Mesendoderm (in vitro differentiated cells): ENCODE data around the gene KRT78.

Experiments used
- DNase-seq: peaks from one replicate; pipeline ENCODE4 v3.0.0; 2013
- H2AK5ac ChIP-seq: 2 replicates; pipeline ENCODE4 v1.6.1; 2013; ENCODE audit warnings: low read length, inconsistent platforms
- H2BK120ac ChIP-seq: 2 replicates; pipeline ENCODE4 v1.6.1; 2013; ENCODE audit warnings: low read depth, mild to moderate bottlenecking, low read length, moderate library complexity, mixed read lengths
- H2BK15ac ChIP-seq: replicated peaks from 2 replicates; pipeline ENCODE4 v1.6.1; 2013; ENCODE audit warnings: low read depth, mild to moderate bottlenecking, moderate library complexity
- H2BK5ac ChIP-seq: 2 replicates; pipeline ENCODE4 v1.6.1; 2013; ENCODE audit warnings: low read length, inconsistent platforms
- H3K18ac ChIP-seq: 2 replicates; pipeline ENCODE4 v1.6.1; 2013; ENCODE audit warnings: mild to moderate bottlenecking, low read length, mixed read lengths
- H3K23ac ChIP-seq: one replicate; pipeline ENCODE4 v1.6.1; 2013; ENCODE audit warnings: low read length
- H3K27ac ChIP-seq: 2 replicates; pipeline ENCODE4 v1.5.1; 2013; ENCODE audit warnings: low read depth, mild to moderate bottlenecking, inconsistent platforms, low read length, moderate library complexity
- H3K27me3 ChIP-seq: 2 replicates; pipeline ENCODE4 v1.6.1; 2013; ENCODE audit warnings: low read length, control low read depth, mild to moderate bottlenecking, inconsistent platforms; ENCODE audit not compliant: insufficient read depth, poor library complexity
- H3K36me3 ChIP-seq: 2 replicates; pipeline ENCODE4 v1.6.1; 2013; ENCODE audit warnings: low read length, inconsistent platforms; ENCODE audit not compliant: control insufficient read depth, insufficient read depth
- H3K4ac ChIP-seq: one replicate; pipeline ENCODE4 v1.6.1; 2013; ENCODE audit warnings: low read depth, mild to moderate bottlenecking, low read length, moderate library complexity
- H3K4me1 ChIP-seq: 2 replicates; pipeline ENCODE4 v1.6.1; 2013; ENCODE audit warnings: low read depth, low read length, inconsistent platforms; ENCODE audit not compliant: control insufficient read depth
- H3K4me2 ChIP-seq: 2 replicates; pipeline ENCODE4 v1.6.1; 2013; ENCODE audit warnings: low read length
- H3K4me3 ChIP-seq: 2 replicates; pipeline ENCODE4 v1.5.1; 2013; ENCODE audit warnings: mild to moderate bottlenecking, low read length
- H3K56ac ChIP-seq: one replicate; pipeline ENCODE4 v1.6.1; 2013; ENCODE audit warnings: low read length
- H3K79me1 ChIP-seq: 2 replicates; pipeline ENCODE4 v1.6.1; 2013; ENCODE audit warnings: low read length, inconsistent platforms
- H3K79me2 ChIP-seq: 2 replicates; pipeline ENCODE4 v1.6.1; 2013; ENCODE audit warnings: mild to moderate bottlenecking, low read length; ENCODE audit not compliant: control insufficient read depth, insufficient read depth
- H3K9ac ChIP-seq: 2 replicates; pipeline ENCODE4 v1.6.1; 2013; ENCODE audit warnings: low read length, inconsistent platforms
- H4K5ac ChIP-seq: one replicate; pipeline ENCODE4 v1.6.1; 2013; ENCODE audit warnings: low read length
- H4K8ac ChIP-seq: one replicate; pipeline ENCODE4 v1.6.1; 2013; ENCODE audit warnings: low read depth, mild to moderate bottlenecking, control low read depth, low read length, moderate library complexity
- WGBS: extraction: QIAGEN DNeasy Blood & Tissue Kit; methylation state at CpG from one replicate; pipeline ENCODE4 v1.1.7; 2013; ENCODE audit warnings: low lambda C conversion rate, missing lambda C conversion rate; ENCODE audit not compliant: insufficient coverage; ENCODE audit errors: extremely low coverage; 5-methylcytosine and 5-hydroxymethylcytosine counted together

The KRT78 gene

GRCh38 chr12:52878507-52879393 lies 30.0 kb upstream of the KRT78 start:
- no peak overlapping the region for H3K27ac ChIP-seq
- no peak overlapping the region for H2BK5ac ChIP-seq
- H2BK15ac ChIP-seq = no peak overlapping the region
- no peak overlapping the region for H4K8ac ChIP-seq
- no peak overlapping the region for H2BK120ac ChIP-seq
- no peak overlapping the region for H3K18ac ChIP-seq
- H3K4me2 ChIP-seq = peak overlapping the region; percentile 42
- peak overlapping the region; percentile 64 for H3K9ac ChIP-seq
- no peaks in the 10 kb centered on the region for H3K4me1 ChIP-seq
- WGBS = no CpG with 5 or more reads among the region's 17 CpGs
- no peak overlapping the region for H3K23ac ChIP-seq
- H3K79me1 ChIP-seq = no peaks in the 10 kb centered on the region
- H3K27me3 ChIP-seq = no peaks in the 10 kb centered on the region
- DNase-seq = no peak
- no peak overlapping the region for H3K4me3 ChIP-seq
- H3K79me2 ChIP-seq = no peaks in the 10 kb centered on the region
- no peak overlapping the region for H3K4ac ChIP-seq
- H4K5ac ChIP-seq = no peak overlapping the region
- H2AK5ac ChIP-seq = no peak overlapping the region
- H3K56ac ChIP-seq = peak overlapping the region; percentile 89
- H3K36me3 ChIP-seq = no peaks in the 10 kb centered on the region

- Histone ChIP-seq H3K4ac (no peak overlapping the region), H3K56ac (no peak overlapping the region), H3K9ac (no peak overlapping the region), H2AK5ac (no peak overlapping the region), H3K79me2 (no peaks in the 10 kb centered on the region), H3K27me3 (no peaks in the 10 kb centered on the region), H3K4me2 (no peak overlapping the region), H3K27ac (no peak overlapping the region), H3K4me1 (no peaks in the 10 kb centered on the region), H3K79me1 (no peaks in the 10 kb centered on the region), H2BK15ac (no peak overlapping the region), H2BK5ac (no peak overlapping the region), H3K23ac (no peak overlapping the region), H3K4me3 (no peak overlapping the region), H4K5ac (no peak overlapping the region), H3K36me3 (no peaks in the 10 kb centered on the region), H3K18ac (no peak overlapping the region), H4K8ac (no peak overlapping the region), H2BK120ac (no peak overlapping the region)
- WGBS = no CpG with 5 or more reads among the region's 3 CpGs
- no peak for DNase-seq
Measured at GRCh38 chr12:52877242-52877641, 28.4 kb upstream of the KRT78 start.

- DNase-seq = no peak
Measured at GRCh38 chr12:52876372-52876771, 27.6 kb upstream of the KRT78 start.

GRCh38 chr12:52874573-52875435 lies 26.0 kb upstream of the KRT78 start:
- Histone ChIP-seq H3K27ac (no peak overlapping the region), H3K4me1 (no peaks in the 10 kb centered on the region)
- WGBS = no CpG with 5 or more reads among the region's 10 CpGs

More at GRCh38 chr12:52876372-52876771, 27.6 kb upstream of the KRT78 start:
- no peaks in the 10 kb centered on the region for H3K79me1 ChIP-seq
- H4K8ac ChIP-seq = no peak overlapping the region
- no peak overlapping the region for H3K23ac ChIP-seq
- no peak overlapping the region for H3K9ac ChIP-seq
- no peak overlapping the region for H3K18ac ChIP-seq
- no peak overlapping the region for H3K4me2 ChIP-seq
- no peak overlapping the region for H3K4ac ChIP-seq
- H4K5ac ChIP-seq = no peak overlapping the region
- no CpG with 5 or more reads among the region's 7 CpGs for WGBS
- H3K36me3 ChIP-seq = no peaks in the 10 kb centered on the region
- H2BK120ac ChIP-seq = no peak overlapping the region
- H2BK5ac ChIP-seq = no peak overlapping the region
- H3K4me3 ChIP-seq = no peak overlapping the region
- no peaks in the 10 kb centered on the region for H3K79me2 ChIP-seq
- H3K56ac ChIP-seq = no peak overlapping the region
- H2BK15ac ChIP-seq = no peak overlapping the region
- H3K27me3 ChIP-seq = no peaks in the 10 kb centered on the region
- H2AK5ac ChIP-seq = no peak overlapping the region
- no peaks in the 10 kb centered on the region for H3K4me1 ChIP-seq
- no peak overlapping the region for H3K27ac ChIP-seq

GRCh38 chr12:52873832-52874572 lies 25.2 kb upstream of the KRT78 start:
- Histone ChIP-seq H3K23ac (no peak overlapping the region), H3K79me1 (no peaks in the 10 kb centered on the region), H3K4ac (no peak overlapping the region), H3K9ac (peak overlapping the region; percentile 75), H3K4me2 (peak overlapping the region; percentile 73), H3K36me3 (no peaks in the 10 kb centered on the region), H3K27ac (no peak overlapping the region), H3K79me2 (no peaks in the 10 kb centered on the region), H2AK5ac (no peak overlapping the region), H4K8ac (no peak overlapping the region), H2BK5ac (no peak overlapping the region), H3K18ac (no peak overlapping the region), H3K56ac (peak overlapping the region; percentile 85), H3K27me3 (no peaks in the 10 kb centered on the region), H3K4me3 (peak overlapping the region; percentile 26), H3K4me1 (no peaks in the 10 kb centered on the region), H2BK120ac (no peak overlapping the region), H4K5ac (no peak overlapping the region), H2BK15ac (no peak overlapping the region)
- no peak for DNase-seq
- WGBS = no CpG with 5 or more reads among the region's 55 CpGs

More at GRCh38 chr12:52874573-52875435, 26.0 kb upstream of the KRT78 start:
- no peak for DNase-seq
- Histone ChIP-seq H2AK5ac (no peak overlapping the region), H2BK120ac (no peak overlapping the region), H3K4me2 (peak overlapping the region; percentile 61), H3K36me3 (no peaks in the 10 kb centered on the region), H3K79me2 (no peaks in the 10 kb centered on the region), H3K4me3 (no peak overlapping the region), H2BK15ac (no peak overlapping the region), H4K5ac (no peak overlapping the region), H3K23ac (no peak overlapping the region), H4K8ac (no peak overlapping the region), H3K27me3 (no peaks in the 10 kb centered on the region), H3K4ac (no peak overlapping the region), H2BK5ac (no peak overlapping the region), H3K56ac (peak overlapping the region; percentile 85), H3K79me1 (no peaks in the 10 kb centered on the region), H3K9ac (peak overlapping the region; percentile 75), H3K18ac (no peak overlapping the region)
